Liver (tissue), 3 donors: ENCODE data around the gene CPLANE1.

ENCODE experiments used
- EGR1 ChIP-seq, 2 donors: IDR thresholded peaks; 2 replicates each; pipeline ENCODE4 v1.6.1; 2016 to 2018; ENCODE audit warnings: antibody characterized with exemption in 2 of 2, low read depth in 2 of 2
- FOXA1 ChIP-seq: IDR thresholded peaks from 2 replicates; pipeline ENCODE4 v1.6.1; 2016; ENCODE audit warnings: antibody characterized with exemption
- GABPA ChIP-seq, 2 donors: IDR thresholded peaks in 1 of 2; conservative IDR thresholded peaks in 1 of 2; 2 replicates each; pipeline ENCODE4 v1.6.1; 2016; ENCODE audit warnings: antibody characterized with exemption in 2 of 2, mild to moderate bottlenecking in 1 of 2, moderate library complexity in 1 of 2
- HNF4A ChIP-seq, 2 donors: conservative IDR thresholded peaks; 2 replicates each; pipeline ENCODE4 v1.6.1; 2016; ENCODE audit warnings: antibody characterized with exemption in 2 of 2, mild to moderate bottlenecking in 2 of 2
- JUND ChIP-seq, 2 donors: IDR thresholded peaks; 2 replicates each; pipeline ENCODE4 v1.6.1; 2016; ENCODE audit warnings: antibody characterized with exemption in 2 of 2
- RAD21 ChIP-seq, 2 donors: IDR thresholded peaks; 2 replicates each; pipeline ENCODE4 v1.6.1; 2016; ENCODE audit warnings: antibody characterized with exemption in 2 of 2, mild to moderate bottlenecking in 2 of 2
- RXRA ChIP-seq, 2 donors: IDR thresholded peaks; 2 replicates each; pipeline ENCODE4 v1.6.1; 2017 to 2018; ENCODE audit warnings: antibody characterized with exemption in 2 of 2, mild to moderate bottlenecking in 1 of 2
- SP1 ChIP-seq: IDR thresholded peaks from 2 replicates; pipeline ENCODE4 v1.6.1; 2018; ENCODE audit warnings: antibody characterized with exemption, mild to moderate bottlenecking
- TAF1 ChIP-seq: conservative IDR thresholded peaks from 2 replicates; pipeline ENCODE4 v1.6.1; 2016; ENCODE audit warnings: antibody characterized with exemption, mild to moderate bottlenecking
- YY1 ChIP-seq: IDR thresholded peaks from 2 replicates; pipeline ENCODE4 v1.6.1; 2016; ENCODE audit warnings: antibody characterized with exemption, mild to moderate bottlenecking
- TF ChIP-seq, protein P1 (sequence below): fragments of 150-350 bp; IDR thresholded peaks from 2 replicates; pipeline ENCODE4 v1.5.1; 2017; ENCODE audit warnings: improper control_type of control experiment, low read depth, low read length; ENCODE audit not compliant: missing input control
- TF ChIP-seq, protein P2 (sequence below): IDR thresholded peaks from 2 replicates; pipeline ENCODE4 v1.6.1; 2016; ENCODE audit warnings: antibody characterized with exemption
- TF ChIP-seq, protein P3 (sequence below): IDR thresholded peaks from 2 replicates; pipeline ENCODE4 v1.6.1; 2016; ENCODE audit warnings: antibody characterized with exemption, mild to moderate bottlenecking
- donor health status: healthy.
- donor health status: healthy.

DNA sequence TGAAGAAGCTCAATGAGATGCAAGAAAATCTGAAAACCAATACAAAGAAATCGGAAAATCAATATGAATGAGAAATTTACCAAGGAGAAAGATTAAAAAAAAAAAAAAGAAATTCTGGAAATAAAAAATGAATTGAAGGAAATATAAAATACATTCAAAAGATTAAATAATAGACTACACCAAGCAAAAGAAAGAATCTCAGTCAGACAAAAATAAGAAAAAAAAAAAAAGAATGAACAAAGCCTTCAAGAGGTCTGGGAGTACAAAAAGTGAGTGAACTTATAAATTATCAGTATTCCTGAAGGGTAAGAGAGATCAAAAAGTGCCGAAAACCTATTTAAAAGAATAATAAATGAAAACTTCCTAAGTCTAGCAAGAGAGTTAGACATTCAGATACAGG lies 14.9 kb downstream of the CPLANE1 start:
- TF ChIP-seq, protein P1, sequence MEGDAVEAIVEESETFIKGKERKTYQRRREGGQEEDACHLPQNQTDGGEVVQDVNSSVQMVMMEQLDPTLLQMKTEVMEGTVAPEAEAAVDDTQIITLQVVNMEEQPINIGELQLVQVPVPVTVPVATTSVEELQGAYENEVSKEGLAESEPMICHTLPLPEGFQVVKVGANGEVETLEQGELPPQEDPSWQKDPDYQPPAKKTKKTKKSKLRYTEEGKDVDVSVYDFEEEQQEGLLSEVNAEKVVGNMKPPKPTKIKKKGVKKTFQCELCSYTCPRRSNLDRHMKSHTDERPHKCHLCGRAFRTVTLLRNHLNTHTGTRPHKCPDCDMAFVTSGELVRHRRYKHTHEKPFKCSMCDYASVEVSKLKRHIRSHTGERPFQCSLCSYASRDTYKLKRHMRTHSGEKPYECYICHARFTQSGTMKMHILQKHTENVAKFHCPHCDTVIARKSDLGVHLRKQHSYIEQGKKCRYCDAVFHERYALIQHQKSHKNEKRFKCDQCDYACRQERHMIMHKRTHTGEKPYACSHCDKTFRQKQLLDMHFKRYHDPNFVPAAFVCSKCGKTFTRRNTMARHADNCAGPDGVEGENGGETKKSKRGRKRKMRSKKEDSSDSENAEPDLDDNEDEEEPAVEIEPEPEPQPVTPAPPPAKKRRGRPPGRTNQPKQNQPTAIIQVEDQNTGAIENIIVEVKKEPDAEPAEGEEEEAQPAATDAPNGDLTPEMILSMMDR = no peak
- TF ChIP-seq, protein P2, sequence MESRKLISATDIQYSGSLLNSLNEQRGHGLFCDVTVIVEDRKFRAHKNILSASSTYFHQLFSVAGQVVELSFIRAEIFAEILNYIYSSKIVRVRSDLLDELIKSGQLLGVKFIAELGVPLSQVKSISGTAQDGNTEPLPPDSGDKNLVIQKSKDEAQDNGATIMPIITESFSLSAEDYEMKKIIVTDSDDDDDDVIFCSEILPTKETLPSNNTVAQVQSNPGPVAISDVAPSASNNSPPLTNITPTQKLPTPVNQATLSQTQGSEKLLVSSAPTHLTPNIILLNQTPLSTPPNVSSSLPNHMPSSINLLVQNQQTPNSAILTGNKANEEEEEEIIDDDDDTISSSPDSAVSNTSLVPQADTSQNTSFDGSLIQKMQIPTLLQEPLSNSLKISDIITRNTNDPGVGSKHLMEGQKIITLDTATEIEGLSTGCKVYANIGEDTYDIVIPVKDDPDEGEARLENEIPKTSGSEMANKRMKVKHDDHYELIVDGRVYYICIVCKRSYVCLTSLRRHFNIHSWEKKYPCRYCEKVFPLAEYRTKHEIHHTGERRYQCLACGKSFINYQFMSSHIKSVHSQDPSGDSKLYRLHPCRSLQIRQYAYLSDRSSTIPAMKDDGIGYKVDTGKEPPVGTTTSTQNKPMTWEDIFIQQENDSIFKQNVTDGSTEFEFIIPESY = no peak
- TF ChIP-seq YY1 (no peak), SP1 (no peak), FOXA1 (no peak), TAF1 (no peak), GABPA (IDR thresholded peaks at IDR 0.05 in 1 of 2, conservative IDR thresholded peaks at IDR 0.05 in 1 of 2) (no peak), EGR1 (IDR thresholded peaks at IDR 0.05; ENCODE audit: low read depth in 2 of 2) (no peak), RXRA (IDR thresholded peaks at IDR 0.05) (no peak), JUND (IDR thresholded peaks at IDR 0.05) (no peak), HNF4A (conservative IDR thresholded peaks at IDR 0.05) (no peak), RAD21 (IDR thresholded peaks at IDR 0.05) (no peak)
- TF ChIP-seq, protein P3, sequence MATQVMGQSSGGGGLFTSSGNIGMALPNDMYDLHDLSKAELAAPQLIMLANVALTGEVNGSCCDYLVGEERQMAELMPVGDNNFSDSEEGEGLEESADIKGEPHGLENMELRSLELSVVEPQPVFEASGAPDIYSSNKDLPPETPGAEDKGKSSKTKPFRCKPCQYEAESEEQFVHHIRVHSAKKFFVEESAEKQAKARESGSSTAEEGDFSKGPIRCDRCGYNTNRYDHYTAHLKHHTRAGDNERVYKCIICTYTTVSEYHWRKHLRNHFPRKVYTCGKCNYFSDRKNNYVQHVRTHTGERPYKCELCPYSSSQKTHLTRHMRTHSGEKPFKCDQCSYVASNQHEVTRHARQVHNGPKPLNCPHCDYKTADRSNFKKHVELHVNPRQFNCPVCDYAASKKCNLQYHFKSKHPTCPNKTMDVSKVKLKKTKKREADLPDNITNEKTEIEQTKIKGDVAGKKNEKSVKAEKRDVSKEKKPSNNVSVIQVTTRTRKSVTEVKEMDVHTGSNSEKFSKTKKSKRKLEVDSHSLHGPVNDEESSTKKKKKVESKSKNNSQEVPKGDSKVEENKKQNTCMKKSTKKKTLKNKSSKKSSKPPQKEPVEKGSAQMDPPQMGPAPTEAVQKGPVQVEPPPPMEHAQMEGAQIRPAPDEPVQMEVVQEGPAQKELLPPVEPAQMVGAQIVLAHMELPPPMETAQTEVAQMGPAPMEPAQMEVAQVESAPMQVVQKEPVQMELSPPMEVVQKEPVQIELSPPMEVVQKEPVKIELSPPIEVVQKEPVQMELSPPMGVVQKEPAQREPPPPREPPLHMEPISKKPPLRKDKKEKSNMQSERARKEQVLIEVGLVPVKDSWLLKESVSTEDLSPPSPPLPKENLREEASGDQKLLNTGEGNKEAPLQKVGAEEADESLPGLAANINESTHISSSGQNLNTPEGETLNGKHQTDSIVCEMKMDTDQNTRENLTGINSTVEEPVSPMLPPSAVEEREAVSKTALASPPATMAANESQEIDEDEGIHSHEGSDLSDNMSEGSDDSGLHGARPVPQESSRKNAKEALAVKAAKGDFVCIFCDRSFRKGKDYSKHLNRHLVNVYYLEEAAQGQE = no peak
